Measurements from ENCODE around the gene GLYATL1B.
"Not testable (repeated sequence)": the region's sequence is repeated elsewhere in the genome, so short reads cannot be mapped to it uniquely, and the experiment has no call there.

GLYATL1B gene

DNA sequence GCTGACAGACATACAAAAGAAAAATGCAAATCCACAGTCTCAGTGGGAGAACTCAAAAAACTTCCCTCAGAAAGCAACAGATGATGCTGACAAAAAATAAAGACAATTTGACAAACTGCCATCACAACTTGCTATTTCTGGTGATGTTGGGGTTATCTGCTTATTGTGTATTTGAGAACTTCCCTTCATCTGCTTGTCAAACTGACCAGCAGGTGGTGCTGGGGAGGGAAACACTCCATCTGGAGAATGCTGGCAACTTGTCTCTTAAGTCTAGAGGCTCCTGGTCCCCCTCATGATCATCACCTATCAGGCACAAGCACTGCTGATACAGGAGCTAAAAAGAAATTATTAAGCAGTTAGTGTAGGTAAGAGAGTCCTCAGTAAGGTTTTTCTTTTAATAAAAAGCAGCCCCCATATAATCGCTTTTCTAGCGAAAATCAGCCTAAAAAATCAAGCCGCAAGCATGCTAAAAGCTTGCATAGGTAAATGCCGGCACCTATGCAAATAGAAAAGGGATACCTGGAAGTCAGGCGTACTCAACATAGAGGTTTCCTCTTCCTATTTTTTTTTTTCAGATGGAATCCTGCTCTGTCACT, 11.1 kb downstream of the GLYATL1B start:
- peak; percentile 37 for DNase-seq

- peak; percentile 40 for DNase-seq
Measured at GRCh38 chr11:59097938-59098337, 11.8 kb downstream of the GLYATL1B start.

GRCh38 chr11:59102259-59102765, 16.2 kb downstream of the GLYATL1B start:
- no peak for DNase-seq

DNA sequence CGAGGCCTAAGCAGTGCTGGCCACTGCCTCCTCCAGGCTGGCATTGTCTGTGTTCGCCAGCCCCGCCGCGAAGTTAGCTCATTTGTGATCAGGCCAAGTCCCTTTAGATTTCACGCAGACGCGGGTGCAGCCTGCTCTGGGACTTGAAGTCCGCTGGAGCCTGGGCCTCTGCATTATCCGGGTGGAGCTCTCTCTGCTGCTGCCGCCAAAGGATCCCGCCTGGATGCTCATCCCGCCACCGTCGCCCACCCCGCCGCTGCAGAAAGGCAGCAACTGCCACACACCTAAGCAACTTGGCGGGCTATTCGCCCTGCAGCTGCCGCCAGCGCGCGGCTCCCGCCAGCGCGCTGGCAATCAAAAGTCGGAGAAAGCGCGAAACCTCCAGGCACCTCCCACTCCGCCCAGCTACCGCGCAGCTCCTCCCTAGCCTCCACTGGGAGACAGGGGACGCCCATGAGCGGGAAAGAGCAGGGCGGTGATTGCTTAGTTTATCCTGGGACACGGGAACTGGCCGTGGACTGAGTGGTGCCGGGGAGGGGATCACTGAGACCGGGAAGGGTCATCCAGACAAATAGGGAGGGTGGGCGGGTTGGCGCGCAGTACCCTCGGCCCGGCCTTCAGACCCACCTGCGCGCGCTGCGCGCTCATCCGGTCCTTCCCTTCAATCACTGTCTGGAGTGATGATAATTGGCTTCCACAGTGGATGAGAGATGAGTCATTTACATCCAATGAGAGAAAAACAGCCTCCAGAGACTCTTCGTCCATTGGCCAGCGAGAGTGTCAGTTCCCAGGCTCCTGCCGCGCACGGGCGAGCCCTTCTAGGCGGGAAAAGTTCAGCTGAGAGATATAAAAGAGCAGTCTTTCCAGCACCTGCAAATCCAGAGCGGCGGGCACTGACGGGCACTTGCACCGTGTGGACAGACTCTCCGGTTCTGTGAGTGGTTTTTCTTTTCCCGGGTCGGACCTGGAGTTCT, 20.5 kb downstream of the GLYATL1B start, which contains the start of gene FAM111B:
TSS of gene FAM111B (plus strand) at position 875 of the 974 bp plus-strand sequence. CDS start 2,389 bp downstream, outside the sequence.
- peak; percentile 93 for DNase-seq

DNA sequence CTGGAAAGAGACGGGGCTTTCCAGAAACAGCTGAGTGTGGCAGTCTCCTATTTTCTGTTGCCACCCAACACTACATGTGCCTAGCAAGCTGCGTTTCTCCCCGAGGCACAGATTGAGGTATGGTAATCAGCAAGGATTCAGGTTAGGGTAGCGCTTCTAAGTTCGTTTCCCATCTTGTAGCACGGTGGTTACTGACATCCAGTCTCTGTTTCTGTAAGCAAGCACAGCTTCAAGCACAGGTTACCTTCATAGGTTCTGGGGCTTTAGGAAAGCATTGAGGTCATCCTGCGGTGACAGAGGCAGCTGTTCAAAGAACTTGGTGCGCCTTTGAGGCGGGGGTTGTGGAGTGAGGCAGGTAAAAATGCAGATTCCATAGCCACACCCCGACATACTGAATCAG, 21.6 kb downstream of the GLYATL1B start:
- peak; percentile 37 for DNase-seq

- no peak for DNase-seq
Measured at GRCh38 chr11:59112494-59112893, 26.4 kb downstream of the GLYATL1B start.

DNA sequence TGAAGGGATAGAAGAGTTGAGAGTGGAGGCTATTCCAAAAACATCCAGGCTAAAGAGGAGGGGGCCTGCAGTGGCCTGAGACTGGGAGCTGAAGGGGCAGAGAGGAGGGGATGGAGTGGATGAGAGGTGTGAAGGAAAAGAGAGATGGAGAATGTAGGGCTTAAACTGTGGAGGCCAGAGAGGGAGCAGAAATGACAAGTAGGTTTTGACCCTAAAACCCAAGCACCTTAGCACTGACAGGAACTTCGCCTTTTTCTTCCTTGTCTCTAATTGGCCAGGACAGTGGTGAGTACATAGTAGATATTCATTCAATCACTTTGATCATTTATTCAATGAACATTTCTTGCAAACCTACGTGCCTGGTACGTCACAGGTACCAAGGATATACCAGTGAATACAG, 28.2 kb downstream of the GLYATL1B start:
- DNase-seq: no peak

- no peak for DNase-seq
Measured at GRCh38 chr11:59115553-59115952, 29.4 kb downstream of the GLYATL1B start.

- no peak for DNase-seq
Measured at GRCh38 chr11:59117774-59118173, 31.7 kb downstream of the GLYATL1B start.

DNA sequence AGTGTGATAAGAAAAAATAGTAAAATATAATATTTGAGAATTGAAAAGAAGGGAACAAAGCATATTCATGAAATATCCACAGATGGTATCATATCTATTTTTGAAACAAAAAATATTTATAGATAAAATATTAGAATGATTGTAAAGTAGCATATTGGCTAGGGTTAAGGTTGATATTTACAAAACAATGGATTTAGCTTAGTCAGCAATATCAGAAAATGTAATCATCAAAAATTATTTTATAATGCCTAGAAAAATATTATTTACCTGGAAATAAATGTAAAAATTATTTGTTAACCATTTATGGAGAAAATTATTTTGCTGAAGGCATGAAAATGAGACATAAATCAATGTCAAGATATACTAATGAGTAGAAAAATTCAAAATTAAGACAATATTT, 33.7 kb downstream of the GLYATL1B start:
- DNase-seq: no peak

- DNase-seq: peak; percentile 18
Measured at GRCh38 chr11:59135648-59136461, 49.7 kb downstream of the GLYATL1B start.

DNA sequence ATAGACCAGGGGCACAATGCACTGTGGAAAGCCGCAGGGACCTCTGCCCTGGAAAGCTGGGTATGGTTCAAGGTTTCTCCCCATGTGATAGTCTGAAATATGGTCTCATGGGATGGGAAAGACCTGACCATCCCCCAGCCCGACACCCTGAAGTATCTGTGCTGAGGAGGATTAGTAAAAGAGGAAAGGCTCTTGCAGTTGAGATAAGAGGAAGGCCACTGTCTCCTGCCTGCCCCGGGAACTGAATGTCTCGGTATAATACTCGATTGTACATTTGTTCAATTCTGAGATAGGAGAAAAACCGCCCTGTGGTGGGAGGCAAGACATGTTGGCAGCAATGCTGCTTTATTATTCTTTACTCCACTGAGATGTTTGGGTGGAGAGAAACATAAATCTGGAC, 50.4 kb downstream of the GLYATL1B start:
- DNase-seq: not testable (repeated sequence)

GRCh38 chr11:59137190-59137589, 51.1 kb downstream of the GLYATL1B start:
- DNase-seq: no peak

- DNase-seq: no peak
Measured at GRCh38 chr11:59138643-59139042, 52.5 kb downstream of the GLYATL1B start.

DNA sequence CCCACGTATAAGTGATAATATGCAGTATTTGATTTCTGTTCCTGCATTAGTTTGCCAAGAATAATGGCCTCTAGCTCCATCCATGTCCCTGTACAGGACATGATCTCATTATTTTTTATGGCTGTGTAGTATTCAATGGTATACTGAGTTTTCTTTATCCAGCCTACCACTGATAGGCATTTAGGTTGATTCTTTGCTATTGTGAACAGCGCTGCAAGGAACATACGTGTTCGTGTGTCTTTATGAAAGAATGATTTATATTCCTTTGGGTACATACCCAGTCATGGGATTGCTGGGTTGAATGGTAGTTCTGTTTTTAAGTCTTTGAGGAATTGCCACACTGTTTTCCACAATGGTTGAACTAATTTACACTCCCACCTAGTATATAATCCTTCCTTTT, 55.1 kb downstream of the GLYATL1B start:
- no peak for DNase-seq

GRCh38 chr11:59141673-59142460, 55.8 kb downstream of the GLYATL1B start:
- no peak for DNase-seq

- peak; percentile 77 for DNase-seq
Measured at GRCh38 chr11:59142530-59143507, 56.7 kb downstream of the GLYATL1B start, which contains the start of gene FAM111A. Gene FAM111A (plus strand): TSS chr11:59142856. CDS start chr11:59148873, 6,017 bp downstream.

DNA sequence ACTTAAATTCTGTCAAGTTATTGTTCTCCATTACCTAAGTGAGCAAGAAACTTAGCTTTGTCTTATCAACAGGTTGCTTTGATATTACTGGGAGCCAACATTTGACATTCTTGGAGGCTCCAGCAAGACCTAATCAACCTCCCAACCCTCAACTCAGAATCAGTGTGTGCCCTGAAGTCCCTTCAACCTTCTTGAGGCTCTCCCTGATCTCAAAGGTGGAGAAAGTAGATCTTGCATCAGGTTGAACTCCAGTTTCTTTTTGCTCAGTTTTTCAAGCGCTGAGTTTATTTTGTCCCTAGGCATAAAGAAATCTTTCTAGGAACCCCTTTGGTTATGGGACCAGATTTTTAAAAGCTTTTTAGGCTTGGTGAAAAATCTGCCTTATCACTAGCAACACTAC, 58.0 kb downstream of the GLYATL1B start:
- DNase-seq: no peak

Measured in NCI-H526 treated with DMSO at 0.1 percent for 48 hours (cell line).